Eye (tissue), 1 donor: ENCODE results near the gene TAPT1.

ENCODE experiments used
- DNase-seq: peaks from one replicate; pipeline ENCODE4 v3.0.0-alpha.2; 2015

TAPT1 gene

DNA sequence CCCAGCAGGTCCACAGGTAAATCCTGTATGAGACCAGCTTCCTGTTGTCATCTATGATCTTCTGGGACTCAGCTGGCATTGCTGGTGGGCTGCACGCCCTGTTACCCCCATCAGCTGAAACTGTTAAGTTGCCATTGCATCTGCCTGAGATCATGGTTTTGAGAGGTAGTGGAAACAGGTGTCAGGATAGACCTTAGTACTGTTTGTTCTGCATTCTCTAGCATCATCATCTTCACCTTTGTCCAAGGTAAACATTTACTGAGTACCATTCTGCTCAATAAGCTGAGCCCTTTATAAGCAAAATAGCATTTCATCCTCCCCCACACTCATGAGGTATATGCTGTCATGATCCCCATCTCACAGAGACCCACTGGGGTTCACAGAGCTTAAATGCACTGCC, 99.6 kb downstream of the TAPT1 start:
- no peak for DNase-seq

DNA sequence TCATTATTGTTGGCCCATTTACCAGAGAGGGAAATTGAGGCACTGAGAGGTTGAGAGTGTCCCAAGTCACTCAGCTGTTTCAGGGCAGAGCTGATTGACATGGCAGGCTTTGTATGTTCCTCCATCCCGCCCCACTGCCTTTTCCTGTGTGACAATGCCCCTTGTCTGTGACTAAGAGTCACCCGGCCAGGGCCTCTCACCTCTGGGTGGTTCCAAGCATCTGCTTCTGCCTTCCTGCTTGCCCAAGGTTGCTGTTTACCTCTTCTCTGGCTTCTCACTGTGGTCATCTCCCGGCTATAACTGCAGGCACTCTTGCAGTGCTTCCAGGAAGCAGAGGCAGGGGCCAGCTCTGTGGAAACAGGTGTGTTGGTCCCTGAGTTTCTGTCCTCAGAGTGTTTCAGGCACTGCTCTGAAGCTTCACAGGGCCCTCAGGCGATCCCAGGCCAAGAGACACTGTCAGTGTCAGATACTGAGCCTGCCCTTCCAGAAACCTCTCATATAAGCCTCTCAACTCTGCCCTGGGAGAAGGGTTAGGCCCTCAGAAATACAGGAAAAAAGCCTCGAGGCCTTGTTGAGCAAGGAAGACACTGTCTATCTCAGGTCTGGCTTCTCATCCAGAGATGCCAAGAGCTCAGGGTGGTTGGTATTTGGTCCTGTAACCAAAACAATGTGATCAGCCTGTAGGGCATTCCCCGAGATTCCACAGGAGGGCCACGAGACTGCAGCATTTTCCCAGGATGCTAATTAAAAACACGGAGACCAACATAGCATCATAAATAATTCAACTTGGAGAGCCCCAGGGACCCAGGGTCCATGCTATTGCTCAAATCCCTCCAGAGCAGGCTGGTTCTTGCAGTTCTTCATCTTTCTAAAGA, 100.5 kb downstream of the TAPT1 start:
- peak; percentile 35 for DNase-seq

DNA sequence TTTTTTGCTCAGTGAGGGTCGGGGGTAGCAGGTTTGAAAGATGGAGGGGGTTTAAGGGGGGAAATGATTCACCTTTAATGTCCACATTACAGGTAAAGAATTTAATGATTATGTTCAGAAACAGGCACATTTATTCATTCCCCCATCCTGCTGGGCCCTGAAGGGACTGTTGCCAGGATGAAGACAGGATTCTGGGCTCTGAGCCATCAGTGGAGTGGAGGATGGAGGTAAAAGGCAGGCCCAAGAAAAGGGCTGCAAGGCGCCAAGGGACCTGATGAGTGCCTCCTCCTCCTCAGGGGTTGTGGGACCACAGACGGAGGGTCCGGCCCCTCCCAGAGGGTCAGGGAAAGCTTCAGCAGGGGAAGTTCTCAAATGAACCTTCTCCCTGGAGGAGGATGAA, 102.0 kb downstream of the TAPT1 start:
- no peak for DNase-seq

DNA sequence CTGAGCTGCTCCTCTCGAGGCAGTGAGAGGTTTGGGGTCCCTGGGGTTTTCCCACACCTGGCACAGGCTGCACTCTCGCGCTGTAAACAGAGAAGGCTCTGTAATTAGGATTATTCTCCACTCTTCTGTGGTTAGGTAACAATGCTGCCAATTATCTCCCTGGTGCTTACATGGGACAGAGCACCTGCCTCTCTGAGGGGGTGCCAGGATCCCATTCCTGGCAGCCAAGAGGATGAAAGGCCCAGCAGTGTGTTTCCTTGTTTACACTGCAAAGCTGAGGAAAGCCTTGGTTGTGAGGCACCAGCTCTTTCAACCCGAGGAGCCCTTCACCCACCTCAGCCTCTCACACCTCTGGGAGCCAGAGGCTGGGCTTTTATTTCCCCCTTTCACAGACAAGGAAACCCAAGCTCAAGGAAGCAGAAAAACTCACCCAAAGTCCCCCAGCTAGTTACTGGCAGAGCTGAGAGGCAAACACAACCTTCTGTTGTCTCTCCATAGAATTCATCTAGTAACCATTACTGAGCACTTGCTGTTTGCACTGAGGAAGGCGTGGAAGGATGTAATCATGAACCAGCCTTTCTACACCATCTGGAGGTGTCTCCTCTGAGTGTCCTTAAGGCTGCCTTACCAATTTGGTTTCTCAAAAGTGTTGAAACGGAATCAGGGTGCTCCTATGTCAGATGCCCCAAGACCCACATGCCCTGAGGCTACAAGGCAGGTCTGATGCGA, 102.8 kb downstream of the TAPT1 start:
- no peak for DNase-seq

GRCh38 chr4:16122784-16123183, 103.5 kb downstream of the TAPT1 start:
- DNase-seq, result no peak

GRCh38 chr4:16122308-16122711, 104.0 kb downstream of the TAPT1 start:
- no peak for DNase-seq

DNA sequence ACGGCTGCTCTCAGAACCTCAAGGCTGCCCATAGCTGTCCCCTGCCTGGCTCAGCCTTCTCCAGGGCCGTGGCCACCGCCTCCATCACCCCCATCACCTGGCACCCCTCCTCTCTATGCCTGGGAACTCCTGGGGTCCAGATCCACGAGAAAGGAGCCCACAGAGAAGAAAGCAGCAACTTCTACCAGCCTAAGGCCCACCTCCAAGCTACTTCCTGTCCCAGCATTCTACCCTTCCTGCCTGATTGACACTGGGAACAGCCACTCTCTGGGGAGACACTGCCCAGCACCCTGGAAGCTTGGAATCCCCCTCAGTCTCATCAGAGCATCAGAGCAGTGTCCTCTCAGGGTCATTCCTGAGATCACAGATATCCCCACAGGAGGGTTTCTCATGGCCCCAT, 105.6 kb downstream of the TAPT1 start:
- DNase-seq, result no peak

DNA sequence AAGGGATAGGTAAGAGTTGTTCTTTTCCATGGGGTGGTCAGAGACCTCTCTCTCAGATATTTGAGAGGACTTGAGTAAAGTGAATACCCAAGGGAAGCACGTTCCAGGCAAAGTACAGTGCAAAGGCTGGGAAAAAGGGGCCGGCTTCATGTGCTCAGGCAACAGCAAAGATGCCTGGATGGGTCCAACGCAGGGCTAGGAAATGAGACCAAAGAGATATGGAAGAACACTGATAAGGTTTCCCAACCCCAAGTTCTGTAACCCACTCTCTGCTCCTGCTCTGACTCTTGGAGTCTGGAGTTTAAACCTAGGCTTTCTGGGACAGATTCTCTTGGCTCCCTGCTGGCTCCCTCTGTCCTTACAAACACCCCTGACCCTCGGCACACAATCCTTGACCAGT, 106.3 kb downstream of the TAPT1 start:
- no peak for DNase-seq

GRCh38 chr4:16118090-16118489, 108.2 kb downstream of the TAPT1 start:
- DNase-seq, result no peak

DNA sequence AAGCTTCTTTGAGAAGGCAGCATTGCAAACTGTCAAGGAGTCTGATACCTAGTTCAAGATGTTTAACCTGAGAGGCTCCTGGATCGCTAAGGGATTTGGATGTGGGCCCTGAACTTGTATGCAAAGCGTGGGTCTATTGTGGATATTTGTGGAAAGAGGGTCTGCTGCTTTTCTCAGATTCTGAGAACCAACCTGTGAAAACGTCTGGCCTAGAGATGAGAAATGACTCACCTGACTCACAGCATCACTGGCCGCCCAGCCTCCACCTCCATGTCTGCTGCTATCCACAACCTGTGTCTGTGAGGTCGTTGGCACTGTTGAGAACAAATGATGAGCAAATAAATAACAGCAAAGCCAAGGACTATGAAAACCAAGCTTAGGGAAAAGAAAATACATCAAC, 109.1 kb downstream of the TAPT1 start:
- DNase-seq, result no peak

DNA sequence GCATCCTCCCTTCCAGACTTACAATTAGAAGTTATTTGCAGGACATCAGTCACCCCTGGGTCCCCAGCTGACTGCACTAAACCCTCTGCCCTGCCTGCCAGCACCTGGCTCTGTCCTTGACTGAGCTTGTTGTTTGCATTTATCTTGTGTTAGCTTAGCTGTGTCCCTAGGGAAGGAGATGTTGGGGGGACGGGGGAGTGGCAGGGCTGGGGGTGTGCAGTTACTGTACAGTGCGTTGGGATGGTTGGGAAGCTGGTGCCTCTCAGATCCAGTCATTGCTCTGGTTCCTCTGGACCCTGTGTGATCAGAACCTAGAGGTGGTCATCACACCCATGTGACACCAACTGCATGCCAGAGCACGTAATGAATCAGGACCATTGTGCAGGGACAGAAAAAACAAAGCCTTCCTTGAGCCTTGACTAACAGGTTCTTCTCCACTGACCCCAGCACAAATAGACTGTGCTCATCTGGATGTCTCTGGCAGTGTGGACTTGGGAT, 109.7 kb downstream of the TAPT1 start:
- no peak for DNase-seq

GRCh38 chr4:16116019-16116418, 110.3 kb downstream of the TAPT1 start:
- no peak for DNase-seq

- no peak for DNase-seq
Measured at GRCh38 chr4:16114546-16114945, 111.7 kb downstream of the TAPT1 start.

- DNase-seq, result no peak
Measured at GRCh38 chr4:16113741-16114140, 112.5 kb downstream of the TAPT1 start.

- no peak for DNase-seq
Measured at GRCh38 chr4:16111533-16111932, 114.7 kb downstream of the TAPT1 start.

GRCh38 chr4:16110661-16111290, 115.5 kb downstream of the TAPT1 start:
- DNase-seq, result peak; percentile 54
